ENCODE data around the gene AUH.

Gene AUH

GRCh38 chr9:91222457-91222856 is 139.3 kb downstream of the AUH start:
- Histone ChIP-seq H3K9me3 (ENCODE audit: control insufficient read depth in 2 of 2, low read length in 2 of 2) (no peaks in the 10 kb centered on the region), H3K4me3 (ENCODE audit: low read length in 2 of 2) (no peak overlapping the region), H3K9ac (ENCODE audit: low read length in 2 of 2) (no peak overlapping the region), H3K27me3 (ENCODE audit: control insufficient read depth in 1 of 2, insufficient read depth in 2 of 2, low read length in 2 of 2) (no peaks in the 10 kb centered on the region), H3K36me3 (ENCODE audit: control insufficient read depth in 2 of 2, insufficient read depth in 2 of 2, low read length in 2 of 2) (peaks cover 5 to 9% of the 10 kb centered on the region in 2 donors), H3K4me1 (ENCODE audit: control insufficient read depth, insufficient read depth, low read length) (peaks cover 6% of the 10 kb centered on the region), H3K27ac (ENCODE audit: low read length) (no peak overlapping the region)

DNA sequence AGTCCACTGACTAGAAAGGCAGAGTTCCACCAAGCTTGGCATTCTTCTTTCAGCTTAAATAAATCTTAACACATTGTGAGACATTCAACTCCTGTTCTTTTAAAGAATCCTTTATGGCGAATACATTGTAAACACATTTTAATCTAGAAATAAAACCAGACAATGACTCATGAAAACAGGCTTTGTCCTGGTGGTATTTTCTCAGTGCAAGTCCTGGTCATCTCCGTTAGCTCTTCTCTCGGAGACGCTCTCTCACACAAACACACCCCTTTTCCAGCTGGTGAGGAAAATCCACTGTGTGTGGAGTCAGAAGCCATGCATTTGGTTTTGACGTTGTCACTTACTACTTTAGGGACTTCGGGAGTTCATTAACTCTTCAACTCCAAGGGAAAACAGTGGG is 140.4 kb downstream of the AUH start:
- Histone ChIP-seq H3K27me3 (ENCODE audit: control insufficient read depth in 1 of 2, insufficient read depth in 2 of 2, low read length in 2 of 2) (no peaks in the 10 kb centered on the region), H3K9ac (ENCODE audit: low read length in 2 of 2) (no peak overlapping the region), H3K27ac (ENCODE audit: low read length) (no peak overlapping the region)

DNA sequence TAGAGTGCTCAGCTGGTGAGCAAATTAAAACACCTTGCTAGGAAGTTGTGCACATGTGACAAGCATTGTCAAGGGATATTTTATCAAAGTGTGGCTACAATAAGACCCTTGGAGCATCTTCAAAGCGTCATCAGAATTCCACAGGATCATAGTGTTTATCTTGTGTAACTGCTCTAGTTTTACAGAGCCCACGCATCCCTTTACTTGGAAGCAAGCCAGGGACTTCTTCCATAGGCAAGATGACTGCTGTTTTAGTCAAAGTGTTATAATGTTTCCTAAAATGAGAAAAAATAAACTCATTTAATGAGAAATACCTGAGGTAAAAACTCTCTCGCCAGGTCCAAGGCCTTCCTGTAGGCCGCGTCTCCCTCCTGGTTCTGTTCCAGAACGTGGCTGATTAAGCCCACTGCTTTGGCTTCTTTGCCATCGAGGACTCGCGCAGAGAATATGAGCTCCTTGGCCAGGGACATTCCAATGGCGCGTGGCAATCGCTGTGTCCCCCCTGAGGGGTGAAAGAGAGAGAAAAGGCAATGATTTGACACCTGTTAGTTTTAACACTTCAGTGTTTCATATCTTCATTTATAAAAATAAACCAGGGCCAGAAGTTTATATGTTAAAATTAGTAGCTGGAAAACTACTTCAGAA is 141.1 kb downstream of the AUH start:
- H3K36me3 ChIP-seq (ENCODE audit: control insufficient read depth in 2 of 2, insufficient read depth in 2 of 2, low read length in 2 of 2), result peaks cover 5 to 9% of the 10 kb centered on the region in 2 donors
- no peak overlapping the region for H3K9ac ChIP-seq (ENCODE audit: low read length in 2 of 2)
- no peak overlapping the region for H3K27ac ChIP-seq (ENCODE audit: low read length)
- H3K4me1 ChIP-seq (ENCODE audit: control insufficient read depth, insufficient read depth, low read length), result peaks cover 6% of the 10 kb centered on the region
- H3K9me3 ChIP-seq (ENCODE audit: control insufficient read depth in 2 of 2, low read length in 2 of 2), result no peaks in the 10 kb centered on the region
- H3K4me3 ChIP-seq (ENCODE audit: low read length in 2 of 2), result no peak overlapping the region
- no peaks in the 10 kb centered on the region for H3K27me3 ChIP-seq (ENCODE audit: control insufficient read depth in 1 of 2, insufficient read depth in 2 of 2, low read length in 2 of 2)

More for the DNA sequence above, 140.4 kb downstream of the AUH start:
- peaks cover 5 to 9% of the 10 kb centered on the region in 2 donors for H3K36me3 ChIP-seq (ENCODE audit: control insufficient read depth in 2 of 2, insufficient read depth in 2 of 2, low read length in 2 of 2)
- H3K9me3 ChIP-seq (ENCODE audit: control insufficient read depth in 2 of 2, low read length in 2 of 2), result no peaks in the 10 kb centered on the region
- peak overlapping the region in 1 of 2 donors; percentile 9 for H3K4me3 ChIP-seq (ENCODE audit: low read length in 2 of 2)
- peaks cover 6% of the 10 kb centered on the region for H3K4me1 ChIP-seq (ENCODE audit: control insufficient read depth, insufficient read depth, low read length)

DNA sequence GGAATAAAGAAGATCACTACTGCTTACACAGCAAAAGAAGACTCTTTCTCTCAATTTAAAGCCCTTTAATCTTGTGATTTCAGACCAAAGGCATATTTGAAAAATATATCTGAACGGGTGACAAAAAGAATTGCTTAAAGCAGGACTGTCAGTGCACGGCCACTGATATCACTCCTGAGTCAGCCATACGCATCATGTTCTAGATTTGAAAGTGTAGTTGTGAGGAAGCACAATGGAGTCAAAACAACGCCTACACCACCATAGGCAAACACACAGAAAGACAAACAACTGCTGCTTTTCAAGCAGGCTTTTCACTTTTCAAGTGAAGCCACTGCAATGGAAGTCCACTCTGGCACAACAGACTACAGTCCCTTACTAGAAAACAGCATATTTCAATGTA is 141.7 kb downstream of the AUH start:
- Histone ChIP-seq H3K9ac (ENCODE audit: low read length in 2 of 2) (no peak overlapping the region), H3K27ac (ENCODE audit: low read length) (no peak overlapping the region), H3K36me3 (ENCODE audit: control insufficient read depth in 2 of 2, insufficient read depth in 2 of 2, low read length in 2 of 2) (peaks cover 5 to 9% of the 10 kb centered on the region in 2 donors)

GRCh38 chr9:91219557-91219956 is 142.2 kb downstream of the AUH start:
- Histone ChIP-seq H3K9ac (ENCODE audit: low read length in 2 of 2) (no peak overlapping the region), H3K27me3 (ENCODE audit: control insufficient read depth in 1 of 2, insufficient read depth in 2 of 2, low read length in 2 of 2) (no peaks in the 10 kb centered on the region), H3K4me3 (ENCODE audit: low read length in 2 of 2) (no peak overlapping the region), H3K36me3 (ENCODE audit: control insufficient read depth in 2 of 2, insufficient read depth in 2 of 2, low read length in 2 of 2) (peaks cover 5 to 9% of the 10 kb centered on the region in 2 donors), H3K9me3 (ENCODE audit: control insufficient read depth in 2 of 2, low read length in 2 of 2) (no peaks in the 10 kb centered on the region), H3K27ac (ENCODE audit: low read length) (no peak overlapping the region), H3K4me1 (ENCODE audit: control insufficient read depth, insufficient read depth, low read length) (peaks cover 6% of the 10 kb centered on the region)

More for the DNA sequence above, 141.7 kb downstream of the AUH start:
- Histone ChIP-seq H3K9me3 (ENCODE audit: control insufficient read depth in 2 of 2, low read length in 2 of 2) (no peaks in the 10 kb centered on the region), H3K4me1 (ENCODE audit: control insufficient read depth, insufficient read depth, low read length) (peaks cover 6% of the 10 kb centered on the region), H3K4me3 (ENCODE audit: low read length in 2 of 2) (no peak overlapping the region), H3K27me3 (ENCODE audit: control insufficient read depth in 1 of 2, insufficient read depth in 2 of 2, low read length in 2 of 2) (no peaks in the 10 kb centered on the region)

DNA sequence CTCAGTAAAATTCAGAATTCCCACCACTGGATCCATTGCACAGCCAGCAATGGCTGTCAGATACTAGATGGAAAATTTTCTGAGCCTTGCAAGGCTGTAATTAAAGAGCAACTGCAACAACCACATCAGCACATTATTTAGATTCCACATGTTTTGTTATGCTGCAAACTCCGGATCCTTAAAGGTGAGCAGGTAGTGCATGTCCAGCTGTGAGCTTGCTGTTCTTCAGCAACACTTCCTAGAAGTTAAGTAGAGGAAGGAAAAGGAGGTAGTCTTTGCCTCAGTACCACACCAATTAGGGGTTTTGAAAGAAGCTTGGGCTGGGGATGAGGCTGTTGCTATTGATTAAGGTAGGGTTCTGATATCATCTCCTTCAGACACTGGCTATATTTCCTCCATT is 144.3 kb downstream of the AUH start:
- Histone ChIP-seq H3K9ac (ENCODE audit: low read length in 2 of 2) (no peak overlapping the region), H3K9me3 (ENCODE audit: control insufficient read depth in 2 of 2, low read length in 2 of 2) (no peaks in the 10 kb centered on the region), H3K27ac (ENCODE audit: low read length) (no peak overlapping the region), H3K4me3 (ENCODE audit: low read length in 2 of 2) (no peak overlapping the region), H3K36me3 (ENCODE audit: control insufficient read depth in 2 of 2, insufficient read depth in 2 of 2, low read length in 2 of 2) (peaks cover 8 to 9% of the 10 kb centered on the region in 2 donors), H3K27me3 (ENCODE audit: control insufficient read depth in 1 of 2, insufficient read depth in 2 of 2, low read length in 2 of 2) (no peaks in the 10 kb centered on the region), H3K4me1 (ENCODE audit: control insufficient read depth, insufficient read depth, low read length) (peaks cover 6% of the 10 kb centered on the region)

GRCh38 chr9:91214867-91215266 is 146.9 kb downstream of the AUH start:
- no peaks in the 10 kb centered on the region for H3K4me1 ChIP-seq (ENCODE audit: control insufficient read depth, insufficient read depth, low read length)
- no peak overlapping the region for H3K27ac ChIP-seq (ENCODE audit: low read length)
- no peak overlapping the region for H3K4me3 ChIP-seq (ENCODE audit: low read length in 2 of 2)
- no peaks in the 10 kb centered on the region for H3K9me3 ChIP-seq (ENCODE audit: control insufficient read depth in 2 of 2, low read length in 2 of 2)
- peaks cover 4 to 5% of the 10 kb centered on the region in 2 donors for H3K36me3 ChIP-seq (ENCODE audit: control insufficient read depth in 2 of 2, insufficient read depth in 2 of 2, low read length in 2 of 2)
- no peaks in the 10 kb centered on the region for H3K27me3 ChIP-seq (ENCODE audit: control insufficient read depth in 1 of 2, insufficient read depth in 2 of 2, low read length in 2 of 2)
- no peak overlapping the region for H3K9ac ChIP-seq (ENCODE audit: low read length in 2 of 2)

- Histone ChIP-seq H3K27ac (ENCODE audit: low read length) (no peak overlapping the region), H3K36me3 (ENCODE audit: control insufficient read depth in 2 of 2, insufficient read depth in 2 of 2, low read length in 2 of 2) (peaks cover 4 to 5% of the 10 kb centered on the region in 2 donors), H3K27me3 (ENCODE audit: control insufficient read depth in 1 of 2, insufficient read depth in 2 of 2, low read length in 2 of 2) (no peaks in the 10 kb centered on the region), H3K4me3 (ENCODE audit: low read length in 2 of 2) (no peak overlapping the region), H3K9ac (ENCODE audit: low read length in 2 of 2) (no peak overlapping the region), H3K4me1 (ENCODE audit: control insufficient read depth, insufficient read depth, low read length) (no peaks in the 10 kb centered on the region), H3K9me3 (ENCODE audit: control insufficient read depth in 2 of 2, low read length in 2 of 2) (no peaks in the 10 kb centered on the region)
Measured at GRCh38 chr9:91214086-91214485, 147.6 kb downstream of the AUH start.

- H3K27ac ChIP-seq (ENCODE audit: low read length), result no peak overlapping the region
Measured at GRCh38 chr9:91212596-91213243, 149.0 kb downstream of the AUH start.

GRCh38 chr9:91211919-91212318 is 149.8 kb downstream of the AUH start:
- no peaks in the 10 kb centered on the region for H3K9me3 ChIP-seq (ENCODE audit: control insufficient read depth in 2 of 2, low read length in 2 of 2)
- H3K4me3 ChIP-seq (ENCODE audit: low read length in 2 of 2), result no peak overlapping the region
- H3K36me3 ChIP-seq (ENCODE audit: control insufficient read depth in 2 of 2, insufficient read depth in 2 of 2, low read length in 2 of 2), result peaks cover 0 to 3% of the 10 kb centered on the region in 2 donors
- peaks cover 15% of the 10 kb centered on the region for H3K4me1 ChIP-seq (ENCODE audit: control insufficient read depth, insufficient read depth, low read length)
- no peak overlapping the region for H3K9ac ChIP-seq (ENCODE audit: low read length in 2 of 2)
- no peak overlapping the region for H3K27ac ChIP-seq (ENCODE audit: low read length)
- no peaks in the 10 kb centered on the region for H3K27me3 ChIP-seq (ENCODE audit: control insufficient read depth in 1 of 2, insufficient read depth in 2 of 2, low read length in 2 of 2)

More at GRCh38 chr9:91212596-91213243, 149.0 kb downstream of the AUH start:
- H3K9me3 ChIP-seq (ENCODE audit: control insufficient read depth in 2 of 2, low read length in 2 of 2), result no peaks in the 10 kb centered on the region
- peaks cover 0 to 3% of the 10 kb centered on the region in 2 donors for H3K36me3 ChIP-seq (ENCODE audit: control insufficient read depth in 2 of 2, insufficient read depth in 2 of 2, low read length in 2 of 2)
- no peak overlapping the region for H3K4me3 ChIP-seq (ENCODE audit: low read length in 2 of 2)
- no peaks in the 10 kb centered on the region for H3K27me3 ChIP-seq (ENCODE audit: control insufficient read depth in 1 of 2, insufficient read depth in 2 of 2, low read length in 2 of 2)
- H3K9ac ChIP-seq (ENCODE audit: low read length in 2 of 2), result no peak overlapping the region
- H3K4me1 ChIP-seq (ENCODE audit: control insufficient read depth, insufficient read depth, low read length), result peaks cover 8% of the 10 kb centered on the region

DNA sequence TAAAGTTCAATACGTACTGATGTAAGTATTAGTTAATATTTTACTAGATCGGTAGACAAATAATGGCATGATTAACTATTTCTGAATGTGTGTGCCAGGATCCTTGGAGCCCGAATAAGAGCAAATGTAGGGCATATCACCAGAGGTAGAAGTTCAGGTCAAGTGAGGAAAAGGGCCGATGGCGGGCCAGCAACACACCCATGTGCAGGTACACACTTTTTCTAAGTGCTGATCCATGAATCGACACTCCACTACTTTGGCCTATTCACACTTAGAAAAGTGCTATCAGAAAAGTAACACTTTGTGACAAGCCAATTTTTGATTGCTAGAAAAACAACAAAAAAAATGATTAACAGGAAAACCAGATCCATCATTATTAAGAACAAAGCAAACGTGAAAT is 150.3 kb downstream of the AUH start:
- no peak overlapping the region for H3K9ac ChIP-seq (ENCODE audit: low read length in 2 of 2)
- H3K4me3 ChIP-seq (ENCODE audit: low read length in 2 of 2), result no peak overlapping the region
- no peaks in the 10 kb centered on the region for H3K9me3 ChIP-seq (ENCODE audit: control insufficient read depth in 2 of 2, low read length in 2 of 2)
- H3K36me3 ChIP-seq (ENCODE audit: control insufficient read depth in 2 of 2, insufficient read depth in 2 of 2, low read length in 2 of 2), result peaks cover 0 to 3% of the 10 kb centered on the region in 2 donors
- H3K27me3 ChIP-seq (ENCODE audit: control insufficient read depth in 1 of 2, insufficient read depth in 2 of 2, low read length in 2 of 2), result no peaks in the 10 kb centered on the region
- peaks cover 18% of the 10 kb centered on the region for H3K4me1 ChIP-seq (ENCODE audit: control insufficient read depth, insufficient read depth, low read length)
- H3K27ac ChIP-seq (ENCODE audit: low read length), result no peak overlapping the region

Data from stomach smooth muscle (tissue), 2 donors.